ENCODE data around the gene NMB. TPM values are rescaled to one million over a fixed set of nuclear protein-coding genes. Genes with fewer than 3 reads are reported as not detected.
A peak's percentile ranks its signal among the peaks of the same experiment; 100 is the strongest.
"Not testable (repeated sequence)": the region's sequence is repeated elsewhere in the genome, so short reads cannot be mapped to it uniquely, and the experiment has no call there.

Gene NMB
- total RNA-seq, 1 experiment from 2014 or later = 11.5 TPM

GRCh38 chr15:84643838-84644237, 14.2 kb downstream of the NMB start:
- Histone ChIP-seq H3K4me2 (ENCODE audit: insufficient read depth, insufficient read length, low read length) (no peak overlapping the region), H4K20me1 (ENCODE audit: control insufficient read depth, insufficient read depth, insufficient read length) (no peaks in the 10 kb centered on the region), H4K91ac (ENCODE audit: insufficient read length, low read depth, low read length) (no peak overlapping the region), H2AFZ (ENCODE audit: low read length) (no peak overlapping the region), H3K27ac (ENCODE audit: insufficient read length, low read depth, low read length) (no peak overlapping the region), H2BK5ac (ENCODE audit: insufficient read length, low read length) (no peak overlapping the region), H2BK12ac (ENCODE audit: insufficient read length, low read depth, low read length) (no peak overlapping the region), H3K23ac (ENCODE audit: insufficient read length, low read depth, low read length) (no peak overlapping the region), H3K27me3 (ENCODE audit: insufficient read depth, low read length) (no peaks in the 10 kb centered on the region), H3K4ac (ENCODE audit: low read depth, low read length) (no peak overlapping the region), H4K5ac (ENCODE audit: insufficient read length, low read depth, low read length) (no peak overlapping the region), H3K56ac (ENCODE audit: insufficient read length, low read depth, low read length) (no peak overlapping the region), H3K14ac (ENCODE audit: insufficient read depth, low read length) (no peak overlapping the region), H2BK15ac (ENCODE audit: low read depth, low read length) (no peak overlapping the region), H3K9me3 (ENCODE audit: control insufficient read depth, low read depth, low read length) (no peaks in the 10 kb centered on the region), H2AK5ac (ENCODE audit: insufficient read length, low read length) (no peak overlapping the region), H3K79me1 (ENCODE audit: insufficient read depth, low read depth, low read length, poor library complexity, severe bottlenecking) (no peaks in the 10 kb centered on the region), H3T11ph (ENCODE audit: low read length) (no peak overlapping the region), H3K23me2 (ENCODE audit: insufficient read length, low read depth, low read length, poor library complexity, severe bottlenecking) (no peaks in the 10 kb centered on the region), H3K18ac (ENCODE audit: insufficient read length, low read depth, low read length) (no peak overlapping the region), H3K9ac (ENCODE audit: extremely low read depth, insufficient read length, low read length) (no peak overlapping the region), H2BK120ac (ENCODE audit: low read depth, low read length, poor library complexity, severe bottlenecking) (no peak overlapping the region), H2BK20ac (ENCODE audit: low read depth, low read length, poor library complexity, severe bottlenecking) (no peak overlapping the region), H4K8ac (replicated peaks; ENCODE audit: insufficient read length, low read depth, low read length) (no peak overlapping the region), H3K4me1 (ENCODE audit: insufficient read depth, low read length) (no peaks in the 10 kb centered on the region), H3K79me2 (ENCODE audit: insufficient read depth, low read length) (no peaks in the 10 kb centered on the region)
- DNase-seq = no peak
- WGBS (ENCODE audit: extremely low coverage, insufficient read length, low lambda C conversion rate) = no CpG with 5 or more reads among the region's 6 CpGs
- H3K4me3 Mint-ChIP-seq = no peak overlapping the region
- H3K27ac Mint-ChIP-seq = peak overlapping the region in 1 of 3 experiments; percentile 4; a peak in 1 of 7 replicates
- H3K27me3 Mint-ChIP-seq (ENCODE audit: low read depth) = no peaks in the 10 kb centered on the region
- H3K9me3 Mint-ChIP-seq = no peaks in the 10 kb centered on the region
- TF ChIP-seq, protein P1, sequence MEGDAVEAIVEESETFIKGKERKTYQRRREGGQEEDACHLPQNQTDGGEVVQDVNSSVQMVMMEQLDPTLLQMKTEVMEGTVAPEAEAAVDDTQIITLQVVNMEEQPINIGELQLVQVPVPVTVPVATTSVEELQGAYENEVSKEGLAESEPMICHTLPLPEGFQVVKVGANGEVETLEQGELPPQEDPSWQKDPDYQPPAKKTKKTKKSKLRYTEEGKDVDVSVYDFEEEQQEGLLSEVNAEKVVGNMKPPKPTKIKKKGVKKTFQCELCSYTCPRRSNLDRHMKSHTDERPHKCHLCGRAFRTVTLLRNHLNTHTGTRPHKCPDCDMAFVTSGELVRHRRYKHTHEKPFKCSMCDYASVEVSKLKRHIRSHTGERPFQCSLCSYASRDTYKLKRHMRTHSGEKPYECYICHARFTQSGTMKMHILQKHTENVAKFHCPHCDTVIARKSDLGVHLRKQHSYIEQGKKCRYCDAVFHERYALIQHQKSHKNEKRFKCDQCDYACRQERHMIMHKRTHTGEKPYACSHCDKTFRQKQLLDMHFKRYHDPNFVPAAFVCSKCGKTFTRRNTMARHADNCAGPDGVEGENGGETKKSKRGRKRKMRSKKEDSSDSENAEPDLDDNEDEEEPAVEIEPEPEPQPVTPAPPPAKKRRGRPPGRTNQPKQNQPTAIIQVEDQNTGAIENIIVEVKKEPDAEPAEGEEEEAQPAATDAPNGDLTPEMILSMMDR (conservative IDR thresholded peaks at IDR 0.05) = no peak
- peaks cover 39 to 89% (median 69%) of the 10 kb centered on the region in 3 experiments for H3K36me3 Mint-ChIP-seq (ENCODE audit: insufficient read depth in 1 of 3, low read depth in 3 of 3)
- H3K4me1 Mint-ChIP-seq = no peaks in the 10 kb centered on the region

DNA sequence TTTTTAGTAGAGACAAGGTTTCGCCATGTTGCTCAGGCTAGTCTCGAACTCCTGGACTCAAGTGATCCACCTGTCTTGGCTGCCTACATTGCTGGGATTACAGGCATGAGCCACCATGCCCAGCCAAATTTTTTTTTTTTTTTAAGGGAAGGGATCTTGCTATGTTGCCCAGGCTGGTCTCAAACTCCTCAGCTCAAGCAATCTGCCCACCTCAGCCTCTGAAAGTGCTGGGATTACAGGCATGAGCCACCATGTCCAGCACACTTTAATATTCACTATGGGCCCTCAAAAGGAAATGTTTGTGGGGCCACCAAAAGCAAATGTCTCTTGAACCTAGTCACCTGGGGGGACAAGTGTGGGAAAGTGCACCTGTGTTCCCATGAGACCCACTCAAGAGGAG, 15.4 kb downstream of the NMB start:
- not testable (repeated sequence) for H3K4me2 ChIP-seq (ENCODE audit: insufficient read depth, insufficient read length, low read length); H2AK5ac ChIP-seq (ENCODE audit: insufficient read length, low read length); H2BK20ac ChIP-seq (ENCODE audit: low read depth, low read length, poor library complexity, severe bottlenecking); H3K27me3 ChIP-seq (ENCODE audit: insufficient read depth, low read length); H3K4ac ChIP-seq (ENCODE audit: low read depth, low read length); H3K23ac ChIP-seq (ENCODE audit: insufficient read length, low read depth, low read length); H4K5ac ChIP-seq (ENCODE audit: insufficient read length, low read depth, low read length); H3K14ac ChIP-seq (ENCODE audit: insufficient read depth, low read length); H2BK15ac ChIP-seq (ENCODE audit: low read depth, low read length); H3K27ac ChIP-seq (ENCODE audit: insufficient read length, low read depth, low read length); H3K27me3 Mint-ChIP-seq (ENCODE audit: low read depth); H2BK12ac ChIP-seq (ENCODE audit: insufficient read length, low read depth, low read length); H3K23me2 ChIP-seq (ENCODE audit: insufficient read length, low read depth, low read length, poor library complexity, severe bottlenecking); H3K4me1 Mint-ChIP-seq; H3K9ac ChIP-seq (ENCODE audit: extremely low read depth, insufficient read length, low read length); H2BK120ac ChIP-seq (ENCODE audit: low read depth, low read length, poor library complexity, severe bottlenecking); H2BK5ac ChIP-seq (ENCODE audit: insufficient read length, low read length); H3K4me3 Mint-ChIP-seq; H3K18ac ChIP-seq (ENCODE audit: insufficient read length, low read depth, low read length); H3K9me3 Mint-ChIP-seq; H3K4me1 ChIP-seq (ENCODE audit: insufficient read depth, low read length); H4K91ac ChIP-seq (ENCODE audit: insufficient read length, low read depth, low read length); DNase-seq; H3K79me1 ChIP-seq (ENCODE audit: insufficient read depth, low read depth, low read length, poor library complexity, severe bottlenecking); H3K56ac ChIP-seq (ENCODE audit: insufficient read length, low read depth, low read length); H2AFZ ChIP-seq (ENCODE audit: low read length); H3K79me2 ChIP-seq (ENCODE audit: insufficient read depth, low read length); H4K8ac ChIP-seq (replicated peaks; ENCODE audit: insufficient read length, low read depth, low read length); H4K20me1 ChIP-seq (ENCODE audit: control insufficient read depth, insufficient read depth, insufficient read length); H3T11ph ChIP-seq (ENCODE audit: low read length); H3K9me3 ChIP-seq (ENCODE audit: control insufficient read depth, low read depth, low read length)
- WGBS (ENCODE audit: extremely low coverage, insufficient read length, low lambda C conversion rate) = no CpG with 5 or more reads among the region's 2 CpGs
- Mint-ChIP-seq H3K27ac (peak overlapping the region in 1 of 3 experiments; percentile 76; a peak in 1 of 7 replicates), H3K36me3 (ENCODE audit: insufficient read depth in 1 of 3, low read depth in 3 of 3) (peaks cover 31 to 79% (median 57%) of the 10 kb centered on the region in 3 experiments)

Measured in H9 (cell line).